BE2C (cell line): Measurements from ENCODE around the gene ABCB8.

ENCODE experiments used
- DNase-seq: peaks from one replicate; pipeline ENCODE4 v3.0.0-alpha.2; 2020
- H3K27me3 ChIP-seq: fragments of 250-450 bp; sonication (Bioruptor Pico); 2 replicates; pipeline ENCODE4 v1.5.1; 2020; ENCODE audit warnings: mild to moderate bottlenecking
- H3K36me3 ChIP-seq: fragments of 250-450 bp; sonication (Bioruptor Pico); 2 replicates; pipeline ENCODE4 v1.5.1; 2020; ENCODE audit warnings: mild to moderate bottlenecking
- H3K4me1 ChIP-seq: fragments of 250-450 bp; sonication (Bioruptor Pico); 2 replicates; pipeline ENCODE4 v1.5.1; 2020
- H3K4me3 ChIP-seq: 2 replicates; pipeline ENCODE4 v1.5.1; 2011; ENCODE audit warnings: low read depth, low read length
- H3K9me3 ChIP-seq: fragments of 250-450 bp; sonication (Bioruptor Pico); 2 replicates; pipeline ENCODE4 v1.5.1; 2020
- CTCF ChIP-seq: IDR thresholded peaks from 2 replicates; pipeline ENCODE4 v1.5.1; 2012; ENCODE audit warnings: mild to moderate bottlenecking, low read depth, low read length

Gene ABCB8

GRCh38 chr7:151013733-151014497, 14.3 kb upstream of the ABCB8 start:
- no peak for TF ChIP-seq CTCF
- H3K27me3 ChIP-seq = no peaks in the 10 kb centered on the region
- H3K4me3 ChIP-seq = peak overlapping the region; percentile 62
- H3K4me1 ChIP-seq = peaks cover 17% of the 10 kb centered on the region
- no peaks in the 10 kb centered on the region for H3K36me3 ChIP-seq
- peak; percentile 96 for DNase-seq
- H3K9me3 ChIP-seq = no peaks in the 10 kb centered on the region

GRCh38 chr7:151014950-151015349, 13.3 kb upstream of the ABCB8 start:
- Histone ChIP-seq H3K36me3 (no peaks in the 10 kb centered on the region), H3K27me3 (no peaks in the 10 kb centered on the region), H3K4me1 (peaks cover 17% of the 10 kb centered on the region), H3K4me3 (no peak overlapping the region), H3K9me3 (no peaks in the 10 kb centered on the region)
- TF ChIP-seq CTCF = no peak
- no peak for DNase-seq

DNA sequence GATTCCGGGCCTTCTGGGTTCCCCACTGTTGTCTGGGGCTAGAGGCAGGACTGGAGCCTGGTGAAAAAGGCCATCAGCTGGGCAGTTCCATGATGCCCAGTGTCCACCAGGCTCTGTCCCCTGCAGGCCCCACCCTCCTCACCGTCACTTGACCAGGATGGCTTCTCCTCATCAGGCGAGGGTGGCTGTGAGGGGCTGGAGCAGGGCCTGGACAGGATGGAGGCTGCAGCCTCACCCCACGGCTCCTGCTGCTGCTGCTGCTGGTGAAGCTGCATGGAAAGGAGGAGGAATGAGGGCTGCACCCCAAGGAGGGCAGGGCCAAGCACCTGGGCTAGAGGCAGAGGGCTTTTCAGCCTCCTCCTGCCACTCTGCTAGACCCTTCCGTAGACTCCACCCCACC, 12.3 kb upstream of the ABCB8 start:
- H3K27me3 ChIP-seq = no peaks in the 10 kb centered on the region
- H3K4me1 ChIP-seq = peaks cover 13% of the 10 kb centered on the region; the same call in 1 of the 2 replicates
- TF ChIP-seq CTCF = no peak
- no peaks in the 10 kb centered on the region for H3K9me3 ChIP-seq
- DNase-seq = no peak
- no peak overlapping the region for H3K4me3 ChIP-seq
- no peaks in the 10 kb centered on the region for H3K36me3 ChIP-seq

DNA sequence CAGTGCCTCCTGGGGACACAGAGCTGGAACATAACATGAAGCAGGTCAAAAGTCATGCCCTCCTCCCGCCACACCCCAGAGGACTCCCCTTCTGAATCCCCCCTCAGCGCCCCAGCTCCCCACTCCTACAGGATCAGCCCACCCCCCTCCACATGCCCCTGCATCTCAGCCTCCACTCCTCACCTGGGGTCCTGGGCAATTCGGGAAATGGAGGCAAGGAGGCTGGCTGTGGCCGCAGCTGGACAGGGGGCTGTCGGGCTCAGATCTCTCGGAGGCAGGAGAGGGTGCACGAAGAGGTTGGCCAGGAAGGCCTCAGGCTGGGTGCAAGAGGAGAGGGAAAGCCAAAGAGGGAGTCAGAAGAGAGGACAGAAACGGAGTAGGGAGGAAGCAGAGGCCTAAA, 11.7 kb upstream of the ABCB8 start:
- TF ChIP-seq CTCF = no peak
- Histone ChIP-seq H3K27me3 (no peaks in the 10 kb centered on the region), H3K9me3 (no peaks in the 10 kb centered on the region), H3K36me3 (no peaks in the 10 kb centered on the region), H3K4me1 (peaks cover 13% of the 10 kb centered on the region; the same call in 1 of the 2 replicates), H3K4me3 (no peak overlapping the region)
- no peak for DNase-seq

GRCh38 chr7:151016942-151017341, 11.3 kb upstream of the ABCB8 start:
- H3K27me3 ChIP-seq = no peaks in the 10 kb centered on the region
- H3K4me3 ChIP-seq = no peak overlapping the region
- no peak for DNase-seq
- H3K4me1 ChIP-seq = peaks cover 13% of the 10 kb centered on the region; the same call in 1 of the 2 replicates
- H3K9me3 ChIP-seq = no peaks in the 10 kb centered on the region
- no peak for TF ChIP-seq CTCF
- no peaks in the 10 kb centered on the region for H3K36me3 ChIP-seq

- Histone ChIP-seq H3K9me3 (no peaks in the 10 kb centered on the region), H3K4me1 (peaks cover 13% of the 10 kb centered on the region; the same call in 1 of the 2 replicates), H3K4me3 (peak overlapping the region; percentile 69)
Observed at GRCh38 chr7:151017370-151017952, 10.8 kb upstream of the ABCB8 start.

More at GRCh38 chr7:151017370-151017952, 10.8 kb upstream of the ABCB8 start:
- DNase-seq = no peak
- Histone ChIP-seq H3K36me3 (no peaks in the 10 kb centered on the region), H3K27me3 (no peaks in the 10 kb centered on the region)
- TF ChIP-seq CTCF = no peak
